BLaER1 (cell line): ENCODE measurements around the gene ANAPC10.

Experiments
- H3K27ac ChIP-seq: shearing (Covaris generic); formaldehyde crosslinking; 2 replicates; pipeline ENCODE4 v1.8.1; 2022
- H3K27me3 ChIP-seq: shearing (Covaris generic); formaldehyde crosslinking; 2 replicates; pipeline ENCODE4 v1.8.1; 2022
- H3K36me3 ChIP-seq: shearing (Covaris generic); formaldehyde crosslinking; 2 replicates; pipeline ENCODE4 v1.8.1; 2022
- H3K4me1 ChIP-seq: shearing (Covaris generic); formaldehyde crosslinking; 2 replicates; pipeline ENCODE4 v1.8.1; 2022
- H3K4me2 ChIP-seq: shearing (Covaris generic); formaldehyde crosslinking; 2 replicates; pipeline ENCODE4 v1.8.1; 2022
- H3K4me3 ChIP-seq: shearing (Covaris generic); formaldehyde crosslinking; 2 replicates; pipeline ENCODE4 v1.8.1; 2022
- H3K9ac ChIP-seq: shearing (Covaris generic); formaldehyde crosslinking; 2 replicates; pipeline ENCODE4 v1.8.1; 2022
- H3K9me3 ChIP-seq: shearing (Covaris generic); formaldehyde crosslinking; 2 replicates; pipeline ENCODE4 v1.8.1; 2022
- H4K20me1 ChIP-seq: shearing (Covaris generic); formaldehyde crosslinking; 2 replicates; pipeline ENCODE4 v1.8.1; 2022
- Cebpa-rat ChIP-seq: shearing (Covaris generic); IDR thresholded peaks from 2 replicates; pipeline ENCODE4 v1.8.1; 2022

ANAPC10 gene

GRCh38 chr4:144984241-144984640 is 113.8 kb downstream of the ANAPC10 start:
- Histone ChIP-seq H3K27ac (no peak overlapping the region), H3K9ac (no peak overlapping the region), H3K27me3 (no peaks in the 10 kb centered on the region), H3K36me3 (no peaks in the 10 kb centered on the region), H3K4me2 (no peak overlapping the region), H4K20me1 (no peaks in the 10 kb centered on the region), H3K9me3 (peaks cover 16% of the 10 kb centered on the region), H3K4me3 (no peak overlapping the region), H3K4me1 (no peaks in the 10 kb centered on the region)
- no peak for TF ChIP-seq Cebpa-rat

- Histone ChIP-seq H3K9me3 (peaks cover 4% of the 10 kb centered on the region), H4K20me1 (no peaks in the 10 kb centered on the region), H3K27ac (no peak overlapping the region), H3K36me3 (no peaks in the 10 kb centered on the region), H3K4me3 (no peak overlapping the region), H3K27me3 (no peaks in the 10 kb centered on the region), H3K4me1 (peaks cover 2% of the 10 kb centered on the region; the same call in 1 of the 2 replicates), H3K4me2 (no peak overlapping the region), H3K9ac (no peak overlapping the region)
- no peak for TF ChIP-seq Cebpa-rat
Observed at GRCh38 chr4:144975718-144976117, 122.3 kb downstream of the ANAPC10 start.

- H3K9me3 ChIP-seq, result no peaks in the 10 kb centered on the region
- peaks cover 4% of the 10 kb centered on the region; the same call in 1 of the 2 replicates for H3K4me1 ChIP-seq
- H3K4me2 ChIP-seq, result 0 out of 2 replicates have a peak overlapping the region, but pooled peaks have one; percentile 10
- no peaks in the 10 kb centered on the region for H4K20me1 ChIP-seq
- H3K36me3 ChIP-seq, result no peaks in the 10 kb centered on the region
- H3K4me3 ChIP-seq, result no peak overlapping the region
- no peaks in the 10 kb centered on the region for H3K27me3 ChIP-seq
- no peak for TF ChIP-seq Cebpa-rat
- no peak overlapping the region for H3K27ac ChIP-seq
- H3K9ac ChIP-seq, result no peak overlapping the region
Observed at GRCh38 chr4:144970597-144970996, 127.4 kb downstream of the ANAPC10 start.

GRCh38 chr4:144969821-144970220 is 128.2 kb downstream of the ANAPC10 start:
- Histone ChIP-seq H3K4me1 (peaks cover 4% of the 10 kb centered on the region; the same call in 1 of the 2 replicates), H3K27me3 (no peaks in the 10 kb centered on the region), H3K9me3 (no peaks in the 10 kb centered on the region), H3K4me2 (no peak overlapping the region), H3K36me3 (no peaks in the 10 kb centered on the region), H3K27ac (no peak overlapping the region), H3K9ac (no peak overlapping the region), H3K4me3 (no peak overlapping the region), H4K20me1 (no peaks in the 10 kb centered on the region)
- no peak for TF ChIP-seq Cebpa-rat

GRCh38 chr4:144968606-144969005 is 129.4 kb downstream of the ANAPC10 start:
- Histone ChIP-seq H3K27ac (no peak overlapping the region), H3K9ac (no peak overlapping the region), H4K20me1 (no peaks in the 10 kb centered on the region), H3K4me2 (no peak overlapping the region), H3K36me3 (no peaks in the 10 kb centered on the region), H3K9me3 (no peaks in the 10 kb centered on the region), H3K27me3 (no peaks in the 10 kb centered on the region), H3K4me3 (no peak overlapping the region), H3K4me1 (peaks cover 4% of the 10 kb centered on the region; the same call in 1 of the 2 replicates)
- TF ChIP-seq Cebpa-rat, result no peak

- Histone ChIP-seq H3K9ac (no peak overlapping the region), H3K4me2 (no peak overlapping the region), H4K20me1 (no peaks in the 10 kb centered on the region), H3K27me3 (no peaks in the 10 kb centered on the region), H3K4me1 (peaks cover 4% of the 10 kb centered on the region; the same call in 1 of the 2 replicates), H3K27ac (no peak overlapping the region), H3K4me3 (no peak overlapping the region), H3K9me3 (no peaks in the 10 kb centered on the region), H3K36me3 (no peaks in the 10 kb centered on the region)
- TF ChIP-seq Cebpa-rat, result no peak
Observed at GRCh38 chr4:144967161-144967560, 130.8 kb downstream of the ANAPC10 start.

GRCh38 chr4:144962300-144962699 is 135.7 kb downstream of the ANAPC10 start:
- H3K27me3 ChIP-seq, result no peaks in the 10 kb centered on the region
- no peak overlapping the region for H3K27ac ChIP-seq
- H3K4me1 ChIP-seq, result no peaks in the 10 kb centered on the region
- H4K20me1 ChIP-seq, result no peaks in the 10 kb centered on the region
- TF ChIP-seq Cebpa-rat, result no peak
- no peak overlapping the region for H3K4me2 ChIP-seq
- H3K9me3 ChIP-seq, result no peaks in the 10 kb centered on the region
- H3K36me3 ChIP-seq, result no peaks in the 10 kb centered on the region
- H3K4me3 ChIP-seq, result no peak overlapping the region
- H3K9ac ChIP-seq, result no peak overlapping the region

- H3K36me3 ChIP-seq, result no peaks in the 10 kb centered on the region
- no peak for TF ChIP-seq Cebpa-rat
- H3K4me2 ChIP-seq, result no peak overlapping the region
Observed at GRCh38 chr4:144955104-144955503, 142.9 kb downstream of the ANAPC10 start.

GRCh38 chr4:144954230-144954629 is 143.8 kb downstream of the ANAPC10 start:
- H3K27ac ChIP-seq, result no peak overlapping the region

More at GRCh38 chr4:144955104-144955503, 142.9 kb downstream of the ANAPC10 start:
- H3K9ac ChIP-seq, result no peak overlapping the region
- H3K9me3 ChIP-seq, result peaks cover 17% of the 10 kb centered on the region
- no peak overlapping the region for H3K4me3 ChIP-seq
- H3K27me3 ChIP-seq, result no peaks in the 10 kb centered on the region
- H4K20me1 ChIP-seq, result no peaks in the 10 kb centered on the region
- H3K4me1 ChIP-seq, result no peaks in the 10 kb centered on the region
- no peak overlapping the region for H3K27ac ChIP-seq

GRCh38 chr4:144948421-144948820 is 149.6 kb downstream of the ANAPC10 start:
- H3K4me3 ChIP-seq, result no peak overlapping the region
- no peaks in the 10 kb centered on the region for H3K36me3 ChIP-seq
- no peak overlapping the region for H3K27ac ChIP-seq
- no peaks in the 10 kb centered on the region for H3K27me3 ChIP-seq
- no peaks in the 10 kb centered on the region for H3K4me1 ChIP-seq
- no peak for TF ChIP-seq Cebpa-rat
- H3K9me3 ChIP-seq, result peaks cover 13% of the 10 kb centered on the region
- H3K4me2 ChIP-seq, result no peak overlapping the region
- H4K20me1 ChIP-seq, result no peaks in the 10 kb centered on the region
- H3K9ac ChIP-seq, result no peak overlapping the region

More at GRCh38 chr4:144954230-144954629, 143.8 kb downstream of the ANAPC10 start:
- Histone ChIP-seq H4K20me1 (no peaks in the 10 kb centered on the region), H3K9me3 (peaks cover 17% of the 10 kb centered on the region), H3K4me3 (no peak overlapping the region), H3K9ac (no peak overlapping the region), H3K36me3 (no peaks in the 10 kb centered on the region), H3K27me3 (no peaks in the 10 kb centered on the region), H3K4me2 (no peak overlapping the region), H3K4me1 (no peaks in the 10 kb centered on the region)
- no peak for TF ChIP-seq Cebpa-rat

GRCh38 chr4:144948009-144948408 is 150.0 kb downstream of the ANAPC10 start:
- Histone ChIP-seq H3K4me2 (no peak overlapping the region), H3K4me1 (no peaks in the 10 kb centered on the region), H3K27ac (no peak overlapping the region), H3K4me3 (no peak overlapping the region), H3K27me3 (no peaks in the 10 kb centered on the region), H4K20me1 (no peaks in the 10 kb centered on the region), H3K9ac (no peak overlapping the region), H3K36me3 (no peaks in the 10 kb centered on the region), H3K9me3 (peaks cover 9% of the 10 kb centered on the region)
- no peak for TF ChIP-seq Cebpa-rat
